Caco-2 (cell line): ENCODE measurements around the gene PKP2. TPM values are rescaled to one million over a fixed set of nuclear protein-coding genes. Genes with fewer than 3 reads are reported as not detected.

Experiments
- BruUV-seq: library from RNA; stranded (reverse); fragments of 400-500 nt; replicated peaks from 2 replicates; lab custom pipeline; 2021; lab: Mats Ljungman, UMichigan
- CTCF ChIA-PET: fragments of 300-600 bp; sonication (Branson Sonifier 250); formaldehyde crosslinking; loops from one replicate; lab custom pipeline; 2022; ENCODE audit warnings: antibody characterized with exemption; lab: Charles Lee
- POLR2A ChIA-PET: fragments of 300-600 bp; sonication (Branson Sonifier 250); formaldehyde crosslinking; loops from one replicate; lab custom pipeline; 2022; ENCODE audit warnings: antibody characterized with exemption; lab: Charles Lee
- DNase-seq, 2 experiments: peaks; one replicate each; pipeline versions ENCODE4 v3.0.0 to v3.0.0-alpha.2; 2020 to 2022
- H3K27me3 ChIP-seq: replicated peaks from 2 replicates; pipeline ENCODE4 v1.6.0; 2011; ENCODE audit warnings: low read length; ENCODE audit not compliant: control insufficient read depth, insufficient read depth
- H3K36me3 ChIP-seq: 2 replicates; pipeline ENCODE4 v1.5.1; 2011; ENCODE audit warnings: low read length; ENCODE audit not compliant: control insufficient read depth, insufficient read depth
- H3K4me1 ChIP-seq: fragments of 250-450 bp; sonication (Bioruptor Pico); 2 replicates; pipeline ENCODE4 v1.5.1; 2020; ENCODE audit warnings: mild to moderate bottlenecking
- H3K4me3 ChIP-seq: 2 replicates; pipeline ENCODE4 v1.5.1; 2011; ENCODE audit warnings: low read depth, mild to moderate bottlenecking, control low read depth, low read length
- H3K9me3 ChIP-seq: fragments of 250-450 bp; sonication (Bioruptor Pico); 2 replicates; pipeline ENCODE4 v1.5.1; 2020; ENCODE audit warnings: mild to moderate bottlenecking, moderate library complexity
- H3K27ac Mint-ChIP-seq: one replicate; pipeline ENCODE4 v1.8.0; 2022; ENCODE audit warnings: mixed read lengths; ENCODE audit not compliant: unreplicated experiment
- H3K27me3 Mint-ChIP-seq: one replicate; pipeline ENCODE4 v1.8.0; 2022; ENCODE audit warnings: mixed read lengths; ENCODE audit not compliant: insufficient read depth, unreplicated experiment
- H3K36me3 Mint-ChIP-seq: one replicate; pipeline ENCODE4 v1.8.0; 2022; ENCODE audit warnings: mild to moderate bottlenecking, mixed read lengths; ENCODE audit not compliant: insufficient read depth, unreplicated experiment
- H3K4me1 Mint-ChIP-seq: one replicate; pipeline ENCODE4 v1.8.0; 2022; ENCODE audit warnings: low read depth, mixed read lengths; ENCODE audit not compliant: unreplicated experiment
- H3K4me3 Mint-ChIP-seq: one replicate; pipeline ENCODE4 v1.8.0; 2022; ENCODE audit warnings: mild to moderate bottlenecking, moderate library complexity, mixed read lengths; ENCODE audit not compliant: unreplicated experiment
- H3K9me3 Mint-ChIP-seq: one replicate; pipeline ENCODE4 v1.8.0; 2022; ENCODE audit warnings: mixed read lengths; ENCODE audit not compliant: unreplicated experiment
- intact Hi-C: fragments of 100-400 bp; cut with micrococcal nuclease; formaldehyde crosslinking; loops from one replicate; pipeline ENCODE4 v1.10.0; 2022; ENCODE audit not compliant: unreplicated experiment
- total RNA-seq: library from RNA; stranded (reverse); gene quantifications from 2 replicates; pipeline ENCODE4 v1.2.3, GENCODE V29; 2022
- TF ChIP-seq, protein P1 (sequence below), 2 experiments: fragments of 200-600 bp in 1 of 2; IDR thresholded peaks; 1 replicate in 1 of 2; 2 replicates in 1 of 2; pipeline versions ENCODE4 v1.5.1 to v1.8.0; 2011 to 2022; ENCODE audit warnings: antibody characterized with exemption in 1 of 2, control low read depth in 1 of 2, inconsistent platforms in 1 of 2, low read depth in 1 of 2, low read length in 1 of 2, mild to moderate bottlenecking in 1 of 2, moderate library complexity in 1 of 2; ENCODE audit not compliant: insufficient read depth in 1 of 2, severe bottlenecking in 1 of 2, unreplicated experiment in 1 of 2

The PKP2 gene
- total RNA-seq, 1 experiment from 2014 or later = 249 TPM

DNA sequence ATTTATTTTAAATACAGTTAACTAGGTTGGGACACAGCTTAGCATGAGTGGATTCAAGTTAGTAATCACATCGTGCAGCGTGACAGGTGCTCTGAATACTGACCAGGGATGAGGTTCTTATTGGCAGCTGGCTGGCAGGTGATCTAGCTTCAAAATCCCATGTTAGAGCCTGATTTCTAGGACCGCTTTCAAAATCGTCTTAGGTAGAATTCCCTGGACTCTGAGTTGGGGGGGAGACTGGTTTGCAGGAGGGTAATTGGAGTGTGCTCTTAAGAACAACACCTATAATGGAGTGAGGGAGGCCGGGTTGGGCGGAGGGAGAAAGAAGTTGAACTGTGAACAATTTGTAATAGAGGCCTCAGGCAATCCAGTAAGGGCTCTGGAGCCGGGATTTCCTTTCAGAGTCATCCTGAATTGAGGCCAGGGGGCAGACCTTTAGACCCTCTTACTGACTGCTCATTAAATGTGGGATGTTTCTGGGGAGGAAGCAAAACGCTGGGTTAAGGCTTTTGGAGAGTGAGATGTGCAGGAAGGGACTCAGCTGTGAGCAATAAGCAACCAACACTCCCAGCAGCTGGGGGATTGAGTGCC lies 140.0 kb downstream of the PKP2 start:
- BruUV-seq = no TSS peak
- H3K27me3 Mint-ChIP-seq = peaks cover 5% of the 10 kb centered on the region
- H3K4me1 Mint-ChIP-seq = peaks cover 9% of the 10 kb centered on the region
- peaks cover 38% of the 10 kb centered on the region for H3K36me3 Mint-ChIP-seq
- no peaks in the 10 kb centered on the region for H3K9me3 Mint-ChIP-seq
- Histone ChIP-seq H3K4me3 (no peak overlapping the region; the same call in 1 of the 2 replicates), H3K36me3 (peaks cover 5% of the 10 kb centered on the region; the same call in 1 of the 2 replicates), H3K4me1 (peaks cover 16% of the 10 kb centered on the region), H3K9me3 (no peaks in the 10 kb centered on the region), H3K27me3 (no peaks in the 10 kb centered on the region)
- TF ChIP-seq, protein P1, sequence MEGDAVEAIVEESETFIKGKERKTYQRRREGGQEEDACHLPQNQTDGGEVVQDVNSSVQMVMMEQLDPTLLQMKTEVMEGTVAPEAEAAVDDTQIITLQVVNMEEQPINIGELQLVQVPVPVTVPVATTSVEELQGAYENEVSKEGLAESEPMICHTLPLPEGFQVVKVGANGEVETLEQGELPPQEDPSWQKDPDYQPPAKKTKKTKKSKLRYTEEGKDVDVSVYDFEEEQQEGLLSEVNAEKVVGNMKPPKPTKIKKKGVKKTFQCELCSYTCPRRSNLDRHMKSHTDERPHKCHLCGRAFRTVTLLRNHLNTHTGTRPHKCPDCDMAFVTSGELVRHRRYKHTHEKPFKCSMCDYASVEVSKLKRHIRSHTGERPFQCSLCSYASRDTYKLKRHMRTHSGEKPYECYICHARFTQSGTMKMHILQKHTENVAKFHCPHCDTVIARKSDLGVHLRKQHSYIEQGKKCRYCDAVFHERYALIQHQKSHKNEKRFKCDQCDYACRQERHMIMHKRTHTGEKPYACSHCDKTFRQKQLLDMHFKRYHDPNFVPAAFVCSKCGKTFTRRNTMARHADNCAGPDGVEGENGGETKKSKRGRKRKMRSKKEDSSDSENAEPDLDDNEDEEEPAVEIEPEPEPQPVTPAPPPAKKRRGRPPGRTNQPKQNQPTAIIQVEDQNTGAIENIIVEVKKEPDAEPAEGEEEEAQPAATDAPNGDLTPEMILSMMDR (IDR thresholded peaks at IDR 0.05; ENCODE audit: insufficient read depth in 1 of 2, low read depth in 1 of 2, low read length in 1 of 2, severe bottlenecking in 1 of 2, unreplicated experiment in 1 of 2) = no peak
- CTCF ChIA-PET = interaction anchor here (0.8 to 3.2 kb wide), 20 partner anchors 13 to 1266 kb away, joined by 3 to 30 read pairs (median 4); partner anchors contain the start of genes ALG10 and PKP2
- H3K27ac Mint-ChIP-seq = peak overlapping the region; percentile 94
- H3K4me3 Mint-ChIP-seq = peak overlapping the region; percentile 87
- intact Hi-C loops = loop anchor here (1.0 to 10.0 kb wide), 10 partner anchors 86 to 1266 kb away; partner anchors contain the start of gene ALG10
- POLR2A ChIA-PET = interaction anchor here (0.6 to 2.3 kb wide), 6 partner anchors 55 to 1265 kb away, joined by 3 to 25 read pairs (median 8); partner anchors contain the start of genes ALG10 and PKP2
- DNase-seq = no peak

DNA sequence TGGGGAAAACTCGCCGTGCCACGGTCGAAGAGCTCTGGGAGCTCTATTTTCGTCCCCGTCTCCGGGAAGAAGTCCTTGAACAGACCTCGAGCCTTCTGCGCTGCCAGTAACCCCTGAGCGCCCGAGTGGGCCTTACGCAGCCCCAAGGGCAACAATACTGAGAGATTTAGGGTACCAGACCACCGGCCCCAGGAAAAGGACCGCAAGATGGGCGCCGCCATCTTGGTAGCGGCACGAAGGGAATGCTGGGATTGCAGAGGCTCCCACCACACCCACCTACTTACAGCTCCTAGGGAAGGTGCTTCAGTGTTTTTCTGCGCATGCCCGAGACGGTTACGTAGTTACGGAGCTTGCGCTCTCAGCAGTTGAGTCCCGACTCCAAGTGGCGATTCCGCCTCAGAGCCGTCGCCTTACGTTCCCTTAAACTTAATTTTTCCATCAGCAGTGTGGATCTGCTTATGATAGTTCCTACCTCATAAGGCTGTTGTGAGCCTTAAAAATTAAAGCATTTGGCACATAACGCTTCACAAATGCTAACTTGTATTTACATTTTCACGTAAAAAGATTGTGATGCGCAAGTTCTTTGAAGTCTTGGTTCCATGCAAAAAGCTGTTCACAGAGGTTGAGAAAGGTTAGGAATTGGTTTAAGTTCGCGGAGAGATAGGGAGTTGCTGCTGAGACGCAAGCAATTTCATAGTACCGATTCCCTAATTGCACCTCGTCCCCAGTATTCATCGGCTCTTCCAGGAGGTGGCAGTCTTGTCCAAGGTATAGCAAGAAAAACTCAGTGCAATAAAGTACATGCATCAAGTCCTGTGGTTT lies 140.7 kb downstream of the PKP2 start, which contains the start of gene YARS2:
TSS of gene YARS2 (minus strand) at position 244 of the 822 bp plus-strand sequence. CDS start at position 221, 23 bp downstream.
- TSS peak; percentile 94 for BruUV-seq
- H3K27me3 ChIP-seq = no peaks in the 10 kb centered on the region
- Mint-ChIP-seq H3K27ac (peak within 1 kb of the TSS; percentile 94), H3K4me1 (peaks cover 9% of the 10 kb centered on the region), H3K4me3 (peak within 1 kb of the TSS; percentile 87), H3K9me3 (no peaks in the 10 kb centered on the region), H3K27me3 (peaks cover 5% of the 10 kb centered on the region), H3K36me3 (peaks cover 45% of the 10 kb centered on the region)
- H3K36me3 ChIP-seq = peaks cover 6% of the 10 kb centered on the region; the same call in 1 of the 2 replicates
- peak; percentile 97 to 99 for DNase-seq
- ChIA-PET CTCF (interaction anchor here (0.6 to 3.2 kb wide), 40 partner anchors 9 to 1267 kb away, joined by 3 to 30 read pairs (median 4); partner anchors contain the start of genes ALG10 and PKP2), POLR2A (interaction anchor here (0.6 to 2.3 kb wide), 12 partner anchors 56 to 1266 kb away, joined by 3 to 25 read pairs (median 5); partner anchors contain the start of genes ALG10, DNM1L and PKP2)
- peak within 1 kb of the TSS; percentile 59 for H3K4me3 ChIP-seq
- H3K9me3 ChIP-seq = no peaks in the 10 kb centered on the region
- peaks cover 16% of the 10 kb centered on the region for H3K4me1 ChIP-seq
- intact Hi-C loops = loop anchor here (1.0 to 10.0 kb wide), 14 partner anchors 77 to 1266 kb away; partner anchors contain the start of genes ALG10 and DNM1L
- TF ChIP-seq, protein P1 (IDR thresholded peaks at IDR 0.05; ENCODE audit: insufficient read depth in 1 of 2, low read depth in 1 of 2, low read length in 1 of 2, severe bottlenecking in 1 of 2, unreplicated experiment in 1 of 2) = peak; percentile 88 to 95
